ENCODE measurements around the gene TTLL12. TPM values are rescaled to one million over a fixed set of nuclear protein-coding genes. Genes with fewer than 3 reads are reported as not detected.

TTLL12 gene
- total RNA-seq, 1 experiment from 2014 or later = 100 TPM

GRCh38 chr22:43232445-43232844 lies 45.5 kb upstream of the TTLL12 start:
- ChIA-PET CTCF (interaction anchor here (1.1 to 6.0 kb wide), 5 partner anchors 38 to 152 kb away, joined by 5 to 66 read pairs (median 15); partner anchors contain the start of gene SCUBE1), RAD21 (ENCODE audit: low non-redundant PET in 1 of 2, low total read pairs in 2 of 2, uncharacterized antibody in 2 of 2, unreplicated experiment in 2 of 2) (interaction anchor here in 1 of 2 experiments (2.0 kb wide), 1 partner anchor 114 kb away, joined by 9 read pairs; no protein-coding TSS in a partner anchor), POLR2A (no interaction called here)
- intact Hi-C loops (cut with micrococcal nuclease) = no loop called here
- TF ChIP-seq ELF1 (IDR thresholded peaks at IDR 0.05; ENCODE audit: borderline replicate concordance, low read depth) (no peak), ATF3 (IDR thresholded peaks at IDR 0.05) (no peak), POLR2AphosphoS5 (IDR thresholded peaks at IDR 0.05; ENCODE audit: low read depth, low read length) (no peak), ZNF274 (IDR thresholded peaks at IDR 0.05; ENCODE audit: low read depth, low read length) (no peak), SRF (IDR thresholded peaks at IDR 0.05; ENCODE audit: low read depth) (no peak), MAX (IDR thresholded peaks at IDR 0.05) (no peak)
- Histone ChIP-seq H3K79me2 (ENCODE audit: insufficient read depth, low read length) (no peaks in the 10 kb centered on the region), H3K9me2 (ENCODE audit: insufficient read depth) (no peaks in the 10 kb centered on the region), H3K4me2 (ENCODE audit: low read length) (no peak overlapping the region), H3K36me3 (ENCODE audit: control insufficient read depth in 1 of 2, insufficient read depth in 2 of 2, low read length in 2 of 2) (no peaks in the 10 kb centered on the region), H3K9me3 (ENCODE audit: control insufficient read depth in 1 of 2, insufficient read depth in 1 of 2, low read depth in 1 of 2, low read length in 2 of 2) (no peaks in the 10 kb centered on the region), H3K4me1 (ENCODE audit: control insufficient read depth in 1 of 2, insufficient read depth in 2 of 2, low read length in 2 of 2) (peaks cover 0 to 7% of the 10 kb centered on the region in 2 experiments; a peak in 1 of 4 replicates), H3K27me3 (ENCODE audit: insufficient read depth, low read length) (no peaks in the 10 kb centered on the region), H3K9ac (ENCODE audit: low read length) (no peak overlapping the region), H4K20me1 (ENCODE audit: insufficient read depth) (no peaks in the 10 kb centered on the region), H2AFZ (ENCODE audit: low read depth, low read length, poor library complexity, severe bottlenecking) (no peak overlapping the region), H3K27ac (ENCODE audit: low read depth, low read length) (no peak overlapping the region), H3K4me3 (replicated peaks in 1 of 2; ENCODE audit: low read depth in 1 of 2, low read length in 2 of 2) (no peak overlapping the region)
- ATAC-seq (no peak), DNase-seq (ENCODE audit: low read depth, low spot score) (no peak)
- no TSS peak for BruUV-seq (replicated peaks)

GRCh38 chr22:43231724-43232034 lies 44.7 kb upstream of the TTLL12 start:
- Histone ChIP-seq H3K9me3 (ENCODE audit: control insufficient read depth in 1 of 2, insufficient read depth in 1 of 2, low read depth in 1 of 2, low read length in 2 of 2) (no peaks in the 10 kb centered on the region), H3K4me1 (ENCODE audit: control insufficient read depth in 1 of 2, insufficient read depth in 2 of 2, low read length in 2 of 2) (peaks cover 0 to 7% of the 10 kb centered on the region in 2 experiments; a peak in 1 of 4 replicates), H3K36me3 (ENCODE audit: control insufficient read depth in 1 of 2, insufficient read depth in 2 of 2, low read length in 2 of 2) (no peaks in the 10 kb centered on the region), H4K20me1 (ENCODE audit: insufficient read depth) (no peaks in the 10 kb centered on the region), H3K27me3 (ENCODE audit: insufficient read depth, low read length) (no peaks in the 10 kb centered on the region), H3K4me2 (ENCODE audit: low read length) (no peak overlapping the region), H3K9ac (ENCODE audit: low read length) (no peak overlapping the region), H2AFZ (ENCODE audit: low read depth, low read length, poor library complexity, severe bottlenecking) (no peak overlapping the region), H3K27ac (ENCODE audit: low read depth, low read length) (no peak overlapping the region), H3K79me2 (ENCODE audit: insufficient read depth, low read length) (no peaks in the 10 kb centered on the region), H3K9me2 (ENCODE audit: insufficient read depth) (no peaks in the 10 kb centered on the region), H3K4me3 (replicated peaks in 1 of 2; ENCODE audit: low read depth in 1 of 2, low read length in 2 of 2) (no peak overlapping the region)
- intact Hi-C loops (cut with micrococcal nuclease) = loop anchor here (1.0 to 2.0 kb wide), 3 partner anchors 39 to 154 kb away; no protein-coding TSS in a partner anchor
- ChIA-PET POLR2A (no interaction called here), CTCF (interaction anchor here (0.6 to 6.0 kb wide), 19 partner anchors 9 to 611 kb away, joined by 3 to 66 read pairs (median 4); partner anchors contain the start of gene SCUBE1), RAD21 (ENCODE audit: low non-redundant PET in 1 of 2, low total read pairs in 2 of 2, uncharacterized antibody in 2 of 2, unreplicated experiment in 2 of 2) (interaction anchor here (0.7 to 2.0 kb wide), 6 partner anchors 39 to 115 kb away, joined by 3 to 12 read pairs (median 5); no protein-coding TSS in a partner anchor)
- no peak for DNase-seq (ENCODE audit: low read depth, low spot score)
- ATAC-seq = no peak
- TF ChIP-seq SIN3A (IDR thresholded peaks at IDR 0.05; ENCODE audit: low read depth) (no peak), CTCF (IDR thresholded peaks at IDR 0.05 in 2 of 3, conservative IDR thresholded peaks at IDR 0.05 in 1 of 3; ENCODE audit: borderline replicate concordance in 1 of 3, insufficient read depth in 1 of 3, low read depth in 2 of 3, low read length in 2 of 3) (no peak), YY1 (IDR thresholded peaks at IDR 0.05; ENCODE audit: extremely low read depth, insufficient replicate concordance, low read depth, low read length) (no peak), JUND (IDR thresholded peaks at IDR 0.05) (no peak), ZNF274 (IDR thresholded peaks at IDR 0.05; ENCODE audit: low read depth, low read length) (no peak), POLR2AphosphoS5 (IDR thresholded peaks at IDR 0.05; ENCODE audit: low read depth, low read length) (no peak), ZBTB33 (IDR thresholded peaks at IDR 0.05; ENCODE audit: extremely low read depth, insufficient replicate concordance, low read length) (no peak), EZH2 (IDR thresholded peaks at IDR 0.05) (no peak), POLR2A (IDR thresholded peaks at IDR 0.05; ENCODE audit: borderline replicate concordance, extremely low read depth, insufficient read depth, insufficient read length) (no peak), RAD21 (IDR thresholded peaks at IDR 0.05; ENCODE audit: low read depth) (no peak)
- BruUV-seq (replicated peaks) = no TSS peak

Data from HCT116 (cell line).